ENCODE data around the gene MRPL34.
A peak's percentile ranks its signal among the peaks of the same experiment; 100 is the strongest.
"Not testable (repeated sequence)": the region's sequence is repeated elsewhere in the genome, so short reads cannot be mapped to it uniquely, and the experiment has no call there.

The MRPL34 gene

GRCh38 chr19:17305517-17306284 is at the start of gene MRPL34:
MRPL34 (plus strand) TSS chr19:17305872; CDS start chr19:17305893, 21 bp downstream.
- no peak for FAIRE-seq
- peak; percentile 49; the same call in 1 of the 2 replicates for TF ChIP-seq POLR2A (IDR thresholded peaks at IDR 0.05; ENCODE audit: low read depth, low read length)
- DNase-seq (ENCODE audit: insufficient read length, low spot score), result peak; percentile 93

- DNase-seq (ENCODE audit: insufficient read length, low spot score), result no peak
- TF ChIP-seq POLR2A (IDR thresholded peaks at IDR 0.05; ENCODE audit: low read depth, low read length), result no peak
- FAIRE-seq, result no peak
Observed at GRCh38 chr19:17256130-17256529, 49.5 kb upstream of the MRPL34 start.

GRCh38 chr19:17259118-17259780 is 46.4 kb upstream of the MRPL34 start:
- DNase-seq (ENCODE audit: insufficient read length, low spot score) (no peak), FAIRE-seq (no peak)
- no peak for TF ChIP-seq POLR2A (IDR thresholded peaks at IDR 0.05; ENCODE audit: low read depth, low read length)

- no peak for FAIRE-seq
- TF ChIP-seq POLR2A (IDR thresholded peaks at IDR 0.05; ENCODE audit: low read depth, low read length), result no peak
- DNase-seq (ENCODE audit: insufficient read length, low spot score), result no peak
Observed at GRCh38 chr19:17259934-17260333, 45.7 kb upstream of the MRPL34 start.

GRCh38 chr19:17260842-17261325 is 44.8 kb upstream of the MRPL34 start:
- DNase-seq (ENCODE audit: insufficient read length, low spot score) (peak; percentile 81), FAIRE-seq (no peak)
- TF ChIP-seq POLR2A (IDR thresholded peaks at IDR 0.05; ENCODE audit: low read depth, low read length), result no peak

- no peak for FAIRE-seq
- TF ChIP-seq POLR2A (IDR thresholded peaks at IDR 0.05; ENCODE audit: low read depth, low read length), result no peak
- no peak for DNase-seq (ENCODE audit: insufficient read length, low spot score)
Observed at GRCh38 chr19:17262557-17262956, 43.1 kb upstream of the MRPL34 start.

- FAIRE-seq (no peak), DNase-seq (ENCODE audit: insufficient read length, low spot score) (no peak)
- TF ChIP-seq POLR2A (IDR thresholded peaks at IDR 0.05; ENCODE audit: low read depth, low read length), result no peak
Observed at GRCh38 chr19:17263712-17264640, 41.7 kb upstream of the MRPL34 start.

GRCh38 chr19:17264641-17264979 is 41.1 kb upstream of the MRPL34 start, which contains the start of gene USHBP1:
USHBP1 (minus strand) TSS chr19:17264745; CDS start chr19:17264299, 446 bp downstream.
- DNase-seq (ENCODE audit: insufficient read length, low spot score), result no peak
- TF ChIP-seq POLR2A (IDR thresholded peaks at IDR 0.05; ENCODE audit: low read depth, low read length), result no peak
- no peak for FAIRE-seq

GRCh38 chr19:17266026-17266425 is 39.6 kb upstream of the MRPL34 start:
- DNase-seq (ENCODE audit: insufficient read length, low spot score) (no peak), FAIRE-seq (no peak)
- no peak for TF ChIP-seq POLR2A (IDR thresholded peaks at IDR 0.05; ENCODE audit: low read depth, low read length)

GRCh38 chr19:17266589-17266974 is 39.1 kb upstream of the MRPL34 start:
- TF ChIP-seq POLR2A (IDR thresholded peaks at IDR 0.05; ENCODE audit: low read depth, low read length), result no peak
- FAIRE-seq (no peak), DNase-seq (ENCODE audit: insufficient read length, low spot score) (no peak)

- FAIRE-seq, result peak; percentile 91
- peak; percentile 97 for DNase-seq (ENCODE audit: insufficient read length, low spot score)
- peak; percentile 59 for TF ChIP-seq POLR2A (IDR thresholded peaks at IDR 0.05; ENCODE audit: low read depth, low read length)
Observed at GRCh38 chr19:17266975-17267788, 38.5 kb upstream of the MRPL34 start, which contains the start of gene BABAM1. BABAM1 (plus strand) TSS chr19:17267443; CDS start chr19:17268807, 1,364 bp downstream.

GRCh38 chr19:17268754-17269153 is 36.9 kb upstream of the MRPL34 start:
- DNase-seq (ENCODE audit: insufficient read length, low spot score), result no peak
- TF ChIP-seq POLR2A (IDR thresholded peaks at IDR 0.05; ENCODE audit: low read depth, low read length), result no peak
- no peak for FAIRE-seq

- FAIRE-seq; DNase-seq (ENCODE audit: insufficient read length, low spot score): not testable (repeated sequence)
Observed at GRCh38 chr19:17274892-17275291, 30.8 kb upstream of the MRPL34 start.

All from H54 (cell line).